ENCODE measurements around the gene EIF4G1.

EIF4G1 gene

DNA sequence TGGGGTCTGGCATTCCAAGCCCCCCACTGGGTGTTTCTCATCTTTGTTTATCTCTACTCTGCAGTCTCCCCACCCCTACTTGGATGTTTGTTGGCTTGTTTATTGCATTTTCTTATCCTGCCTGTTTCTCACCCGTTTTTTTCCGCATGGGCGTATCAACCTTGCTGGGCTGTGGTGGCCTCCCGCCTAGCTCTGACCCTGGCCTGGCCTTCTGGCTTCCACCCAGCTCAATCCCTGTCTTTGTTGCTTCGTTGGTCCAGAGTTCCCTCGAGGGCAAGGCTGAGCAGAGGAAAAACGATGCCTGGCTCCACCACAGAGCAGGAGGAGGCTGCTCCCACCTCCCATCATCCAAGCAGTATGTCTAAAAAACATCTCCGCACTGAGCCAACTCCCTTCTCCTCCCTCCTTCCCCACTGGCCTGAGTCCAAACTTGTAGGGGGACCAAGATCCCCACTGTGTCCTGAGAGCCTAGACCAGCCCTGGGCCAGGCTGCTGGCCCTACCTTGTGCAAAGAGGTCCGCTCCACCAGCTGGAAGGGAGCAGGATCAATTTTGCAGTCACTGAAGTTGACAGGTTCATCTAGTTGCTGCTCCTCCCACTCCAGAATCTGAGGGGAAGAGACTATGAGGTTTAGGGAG lies 37.2 kb downstream of the EIF4G1 start:
- TF ChIP-seq, protein P1, sequence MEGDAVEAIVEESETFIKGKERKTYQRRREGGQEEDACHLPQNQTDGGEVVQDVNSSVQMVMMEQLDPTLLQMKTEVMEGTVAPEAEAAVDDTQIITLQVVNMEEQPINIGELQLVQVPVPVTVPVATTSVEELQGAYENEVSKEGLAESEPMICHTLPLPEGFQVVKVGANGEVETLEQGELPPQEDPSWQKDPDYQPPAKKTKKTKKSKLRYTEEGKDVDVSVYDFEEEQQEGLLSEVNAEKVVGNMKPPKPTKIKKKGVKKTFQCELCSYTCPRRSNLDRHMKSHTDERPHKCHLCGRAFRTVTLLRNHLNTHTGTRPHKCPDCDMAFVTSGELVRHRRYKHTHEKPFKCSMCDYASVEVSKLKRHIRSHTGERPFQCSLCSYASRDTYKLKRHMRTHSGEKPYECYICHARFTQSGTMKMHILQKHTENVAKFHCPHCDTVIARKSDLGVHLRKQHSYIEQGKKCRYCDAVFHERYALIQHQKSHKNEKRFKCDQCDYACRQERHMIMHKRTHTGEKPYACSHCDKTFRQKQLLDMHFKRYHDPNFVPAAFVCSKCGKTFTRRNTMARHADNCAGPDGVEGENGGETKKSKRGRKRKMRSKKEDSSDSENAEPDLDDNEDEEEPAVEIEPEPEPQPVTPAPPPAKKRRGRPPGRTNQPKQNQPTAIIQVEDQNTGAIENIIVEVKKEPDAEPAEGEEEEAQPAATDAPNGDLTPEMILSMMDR (conservative IDR thresholded peaks at IDR 0.05; ENCODE audit: low read depth, low read length): no peak
- no peak for DNase-seq (ENCODE audit: low read depth)

DNA sequence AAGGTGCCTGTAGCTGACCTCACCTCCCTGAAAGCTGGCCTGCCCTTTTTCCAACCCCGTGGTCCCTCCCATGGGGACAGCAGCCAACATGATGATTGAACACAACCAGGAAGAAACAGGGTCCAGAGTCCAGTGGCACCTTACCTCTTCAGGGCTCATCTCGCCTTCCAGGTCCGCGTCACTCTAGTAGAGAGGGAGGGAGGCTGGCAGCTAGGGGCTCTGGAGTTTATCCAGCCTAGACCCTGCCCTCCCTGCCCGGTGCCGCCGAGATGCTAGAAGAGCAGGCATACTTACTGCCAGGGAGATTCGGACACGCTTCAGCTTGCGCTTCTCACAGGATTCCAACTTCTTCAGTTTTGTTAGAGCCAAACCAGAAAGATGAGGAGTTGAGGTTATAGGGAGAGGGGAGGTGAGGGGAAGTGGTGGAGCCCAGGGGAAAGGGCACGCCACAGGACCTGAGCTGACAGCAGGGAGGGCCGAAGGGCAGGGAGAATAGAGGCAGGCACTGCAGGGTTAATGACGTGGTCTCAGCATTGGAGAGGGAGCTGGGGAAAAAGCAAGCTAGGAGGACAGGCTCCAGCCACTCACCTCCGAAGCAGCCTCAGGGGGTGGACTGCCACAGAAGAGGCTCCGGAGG lies 37.9 kb downstream of the EIF4G1 start:
- DNase-seq (ENCODE audit: low read depth): no peak
- TF ChIP-seq, protein P1 (conservative IDR thresholded peaks at IDR 0.05; ENCODE audit: low read depth, low read length): no peak
- H3K4me3 ChIP-seq (ENCODE audit: low read length): no peak overlapping the region

More for the DNA sequence above, 37.2 kb downstream of the EIF4G1 start:
- H3K4me3 ChIP-seq (ENCODE audit: low read length): no peak overlapping the region

DNA sequence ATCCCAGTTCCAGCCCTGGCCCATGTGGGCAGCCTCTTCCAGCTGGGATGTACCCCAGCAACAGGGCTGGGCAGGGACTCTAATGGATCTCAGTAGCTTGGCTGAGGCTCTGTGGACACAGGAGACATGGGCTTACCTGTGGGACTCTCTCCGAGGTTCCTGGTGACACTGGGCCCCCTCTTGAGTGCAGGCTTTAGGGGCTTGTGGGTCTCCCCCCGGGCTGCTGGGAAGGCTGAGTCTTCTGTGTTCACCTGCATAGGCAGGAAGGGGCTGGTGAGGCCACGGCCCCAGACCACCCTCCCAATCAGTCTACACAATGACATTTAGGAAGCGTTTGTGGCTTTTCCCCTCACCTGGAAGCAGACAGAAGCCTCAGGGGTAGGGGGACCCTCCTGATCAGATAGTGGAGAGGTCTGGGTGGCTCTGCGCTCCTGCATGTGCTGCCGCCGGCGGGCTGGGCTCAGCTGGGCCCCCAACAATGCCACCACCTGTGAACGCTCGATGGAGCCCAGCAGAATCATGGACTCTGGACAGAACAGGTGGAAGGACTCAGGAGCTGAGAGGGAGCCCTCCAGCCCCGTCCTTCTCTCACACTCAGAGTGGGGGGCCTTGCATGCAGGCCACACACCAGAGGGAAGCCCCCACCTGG lies 38.6 kb downstream of the EIF4G1 start:
- TF ChIP-seq, protein P1 (conservative IDR thresholded peaks at IDR 0.05; ENCODE audit: low read depth, low read length): no peak
- H3K4me3 ChIP-seq (ENCODE audit: low read length): no peak overlapping the region
- no peak for DNase-seq (ENCODE audit: low read depth)

DNA sequence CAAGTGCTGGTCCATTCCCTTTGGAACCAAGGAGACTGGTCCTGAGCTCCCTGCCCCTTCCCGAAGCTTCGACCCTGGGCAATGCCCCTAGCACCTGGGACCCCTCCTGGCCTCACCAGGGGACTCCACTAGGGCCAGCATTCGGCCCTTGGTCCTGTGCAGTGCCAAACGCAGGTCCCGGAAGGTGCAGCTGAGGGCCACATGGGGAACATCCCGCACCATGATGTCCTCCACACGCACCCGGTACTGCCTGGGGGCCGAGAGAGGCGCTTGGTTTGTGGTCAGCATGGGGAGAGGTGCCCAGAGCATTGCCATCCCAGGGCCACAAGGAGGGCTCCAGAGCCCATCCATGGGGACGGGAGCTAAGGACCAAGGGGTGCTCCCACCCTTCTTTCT lies 39.1 kb downstream of the EIF4G1 start:
- no peak overlapping the region for H3K4me3 ChIP-seq (ENCODE audit: low read length)
- TF ChIP-seq, protein P1 (conservative IDR thresholded peaks at IDR 0.05; ENCODE audit: low read depth, low read length): no peak
- DNase-seq (ENCODE audit: low read depth): no peak

DNA sequence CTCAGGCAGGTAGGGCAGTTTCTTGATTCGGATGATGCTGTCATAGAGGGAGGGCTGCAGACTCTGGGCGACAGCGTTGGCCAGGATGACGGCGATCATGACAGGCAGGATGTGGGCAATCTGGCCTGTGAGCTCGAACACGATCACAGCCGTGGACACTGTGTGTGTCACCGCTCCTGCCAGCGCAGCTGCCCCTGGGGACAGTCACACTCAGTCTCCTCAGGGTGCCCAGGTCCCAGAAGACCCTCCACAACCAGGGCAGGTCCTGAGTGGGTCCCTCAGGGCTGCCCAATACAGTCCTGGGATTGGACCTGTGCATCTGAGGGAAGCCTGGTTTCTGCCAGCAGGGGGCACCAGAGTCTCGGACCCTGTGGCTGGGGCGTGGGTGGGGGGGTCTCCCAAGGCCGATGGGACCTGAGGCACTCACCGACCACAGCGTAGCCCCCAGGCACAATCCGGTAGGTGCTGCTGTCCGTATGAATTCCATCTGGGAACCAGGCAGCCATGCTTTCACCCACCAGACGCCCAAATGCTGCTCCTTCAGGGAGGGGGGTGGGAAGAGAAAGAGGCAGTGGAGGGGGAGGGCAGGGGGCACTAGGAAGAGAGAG lies 39.8 kb downstream of the EIF4G1 start:
- no peak for DNase-seq (ENCODE audit: low read depth)
- TF ChIP-seq, protein P1 (conservative IDR thresholded peaks at IDR 0.05; ENCODE audit: low read depth, low read length): peak; percentile 81
- no peak overlapping the region for H3K4me3 ChIP-seq (ENCODE audit: low read length)

DNA sequence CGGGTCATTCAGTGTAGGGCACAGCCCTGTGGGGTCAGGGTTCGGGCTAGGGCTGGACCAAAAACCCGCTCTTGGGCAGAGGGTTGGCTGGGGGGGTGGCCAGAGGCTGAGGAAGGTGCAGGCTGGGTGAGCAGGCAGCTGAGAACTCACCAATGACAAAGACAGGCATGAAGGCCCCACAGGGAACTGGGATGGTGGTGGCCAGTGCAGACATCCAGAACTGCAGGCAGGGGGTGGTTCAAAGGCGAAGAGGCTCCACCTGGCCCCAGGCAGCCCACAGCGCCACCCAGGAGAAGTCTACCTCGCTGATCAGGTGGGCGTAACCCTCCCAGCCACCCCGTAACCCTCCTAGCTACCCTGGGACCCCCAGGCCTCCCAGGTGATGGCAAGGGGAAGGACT lies 40.3 kb downstream of the EIF4G1 start:
- no peak for DNase-seq (ENCODE audit: low read depth)
- no peak overlapping the region for H3K4me3 ChIP-seq (ENCODE audit: low read length)
- TF ChIP-seq, protein P1 (conservative IDR thresholded peaks at IDR 0.05; ENCODE audit: low read depth, low read length): no peak

All from retinal pigment epithelial cell (primary cell).